NT2/D1 (cell line): ENCODE measurements around the gene DSCAML1.

Experiments used
- DNase-seq: peaks from one replicate; pipeline ENCODE4 v3.0.0-alpha.2; 2011; ENCODE audit warnings: low read depth, low spot score
- H3K27me3 ChIP-seq: 2 replicates; pipeline ENCODE4 v1.6.0; 2011; ENCODE audit warnings: mild to moderate bottlenecking; ENCODE audit not compliant: insufficient read length, insufficient read depth
- H3K36me3 ChIP-seq: 2 replicates; pipeline ENCODE4 v1.6.1; 2011; ENCODE audit warnings: mild to moderate bottlenecking, low read length, mixed read lengths; ENCODE audit not compliant: insufficient read depth, insufficient read length
- H3K4me1 ChIP-seq: 2 replicates; pipeline ENCODE4 v1.5.1; 2011; ENCODE audit not compliant: insufficient read depth, insufficient read length
- H3K4me3 ChIP-seq: 2 replicates; pipeline ENCODE4 v1.5.1; 2011; ENCODE audit warnings: low read depth; ENCODE audit not compliant: insufficient read length
- H3K9ac ChIP-seq: 2 replicates; pipeline ENCODE4 v1.6.0; 2011; ENCODE audit warnings: low read depth; ENCODE audit not compliant: insufficient read length
- H3K9me3 ChIP-seq: 2 replicates; pipeline ENCODE4 v1.5.1; 2011; ENCODE audit warnings: mild to moderate bottlenecking, low read length; ENCODE audit not compliant: insufficient read depth
- SUZ12 ChIP-seq: IDR thresholded peaks from 2 replicates; pipeline ENCODE4 v1.6.1; 2011; ENCODE audit not compliant: insufficient read length, insufficient read depth; ENCODE audit errors: extremely low read depth
- YY1 ChIP-seq: IDR thresholded peaks from 2 replicates; pipeline ENCODE4 v1.6.1; 2011; ENCODE audit not compliant: insufficient read length, insufficient read depth
- ZNF274 ChIP-seq: IDR thresholded peaks from 2 replicates; pipeline ENCODE4 v1.6.1; 2011; ENCODE audit warnings: mild to moderate bottlenecking, low read depth, low read length

DSCAML1 gene

GRCh38 chr11:117834838-117835443 lies 37.9 kb upstream of the DSCAML1 start:
- no peaks in the 10 kb centered on the region for H3K27me3 ChIP-seq
- H3K4me3 ChIP-seq, result no peak overlapping the region
- no peaks in the 10 kb centered on the region for H3K9me3 ChIP-seq
- peaks cover 6% of the 10 kb centered on the region for H3K4me1 ChIP-seq
- no peaks in the 10 kb centered on the region for H3K36me3 ChIP-seq
- DNase-seq, result no peak
- no peak overlapping the region for H3K9ac ChIP-seq
- no peak for TF ChIP-seq SUZ12
- no peak for TF ChIP-seq ZNF274
- TF ChIP-seq YY1, result no peak

GRCh38 chr11:117834068-117834810 lies 37.2 kb upstream of the DSCAML1 start:
- Histone ChIP-seq H3K9me3 (no peaks in the 10 kb centered on the region), H3K4me3 (no peak overlapping the region), H3K36me3 (no peaks in the 10 kb centered on the region), H3K4me1 (peaks cover 7% of the 10 kb centered on the region), H3K9ac (no peak overlapping the region), H3K27me3 (no peaks in the 10 kb centered on the region)
- DNase-seq, result no peak
- TF ChIP-seq SUZ12 (no peak), ZNF274 (no peak), YY1 (no peak)

DNA sequence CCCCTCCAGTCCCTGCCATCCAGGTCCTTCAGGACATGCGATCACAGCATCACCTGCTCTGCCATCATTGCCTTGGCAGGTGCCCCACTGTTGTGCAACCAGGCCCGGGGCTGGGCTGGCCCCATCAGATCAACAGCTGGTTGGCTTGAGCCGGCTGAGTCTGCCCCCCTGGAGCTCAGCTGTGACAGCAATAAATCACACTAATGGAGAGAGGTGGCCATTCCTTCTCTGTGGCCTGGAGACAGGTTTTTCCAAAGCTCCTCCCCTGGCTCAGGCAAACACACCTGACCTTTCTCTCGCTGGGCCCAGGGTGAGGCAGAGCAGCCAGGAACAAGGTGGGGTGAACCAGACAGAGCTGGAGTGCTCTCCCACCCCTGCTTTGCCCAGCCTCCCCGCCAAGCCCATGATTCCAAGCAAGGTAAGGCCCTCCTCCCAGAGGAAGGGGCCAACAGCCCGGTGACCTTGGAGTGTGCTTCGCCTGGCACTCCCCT lies 36.4 kb upstream of the DSCAML1 start:
- H3K9me3 ChIP-seq, result no peaks in the 10 kb centered on the region

GRCh38 chr11:117832511-117832910 lies 35.5 kb upstream of the DSCAML1 start:
- no peak overlapping the region for H3K4me3 ChIP-seq
- H3K9me3 ChIP-seq, result no peaks in the 10 kb centered on the region
- H3K4me1 ChIP-seq, result peaks cover 12% of the 10 kb centered on the region
- no peaks in the 10 kb centered on the region for H3K36me3 ChIP-seq
- TF ChIP-seq SUZ12 (no peak), YY1 (no peak), ZNF274 (no peak)
- H3K27me3 ChIP-seq, result no peaks in the 10 kb centered on the region
- H3K9ac ChIP-seq, result no peak overlapping the region
- no peak for DNase-seq

More for the DNA sequence above, 36.4 kb upstream of the DSCAML1 start:
- no peak for TF ChIP-seq ZNF274
- no peak for TF ChIP-seq SUZ12
- TF ChIP-seq YY1, result no peak
- DNase-seq, result no peak
- Histone ChIP-seq H3K4me3 (no peak overlapping the region), H3K36me3 (no peaks in the 10 kb centered on the region), H3K27me3 (no peaks in the 10 kb centered on the region), H3K4me1 (peaks cover 11% of the 10 kb centered on the region), H3K9ac (no peak overlapping the region)

DNA sequence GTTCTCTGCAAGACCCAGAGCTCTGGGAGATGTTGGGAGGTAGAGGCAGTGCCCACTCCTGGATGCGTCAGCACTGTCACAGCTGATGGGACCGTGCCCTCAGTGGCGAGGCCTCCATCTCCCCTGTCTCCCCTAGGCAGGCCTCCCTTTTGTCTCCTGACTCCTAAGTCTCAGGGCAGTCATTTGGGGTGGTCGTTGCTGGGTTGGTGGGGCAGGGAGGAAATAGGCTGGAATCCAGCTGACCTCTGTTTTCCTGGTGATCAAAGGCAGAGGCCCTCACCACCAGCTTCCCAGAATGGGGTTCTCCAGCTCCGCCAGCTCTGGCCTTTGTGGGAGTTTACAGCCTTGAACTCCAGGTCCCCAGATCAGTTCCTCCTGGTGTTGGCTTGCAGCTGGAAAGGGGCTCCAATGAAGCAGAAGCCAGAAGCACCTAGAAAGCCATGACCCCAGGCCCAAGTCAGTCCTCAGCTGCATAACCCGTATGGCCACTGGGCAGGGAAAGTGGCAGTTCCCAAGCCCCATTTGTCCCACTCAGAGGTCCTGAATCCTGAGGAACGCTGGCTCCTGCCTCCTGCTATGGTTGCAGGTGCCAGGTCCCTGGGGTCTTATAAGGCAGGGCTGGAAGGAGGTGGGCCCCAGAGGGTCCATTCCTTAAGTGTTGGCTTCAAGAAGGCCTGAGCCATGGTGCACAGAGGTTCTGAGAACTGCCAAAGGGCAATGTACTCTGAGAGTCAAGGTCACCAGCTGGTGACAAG lies 34.8 kb upstream of the DSCAML1 start:
- H3K9ac ChIP-seq, result no peak overlapping the region
- H3K4me3 ChIP-seq, result no peak overlapping the region
- no peaks in the 10 kb centered on the region for H3K36me3 ChIP-seq
- TF ChIP-seq SUZ12 (no peak), ZNF274 (no peak), YY1 (no peak)
- no peak for DNase-seq
- H3K9me3 ChIP-seq, result no peaks in the 10 kb centered on the region
- no peaks in the 10 kb centered on the region for H3K27me3 ChIP-seq
- peaks cover 12% of the 10 kb centered on the region for H3K4me1 ChIP-seq

DNA sequence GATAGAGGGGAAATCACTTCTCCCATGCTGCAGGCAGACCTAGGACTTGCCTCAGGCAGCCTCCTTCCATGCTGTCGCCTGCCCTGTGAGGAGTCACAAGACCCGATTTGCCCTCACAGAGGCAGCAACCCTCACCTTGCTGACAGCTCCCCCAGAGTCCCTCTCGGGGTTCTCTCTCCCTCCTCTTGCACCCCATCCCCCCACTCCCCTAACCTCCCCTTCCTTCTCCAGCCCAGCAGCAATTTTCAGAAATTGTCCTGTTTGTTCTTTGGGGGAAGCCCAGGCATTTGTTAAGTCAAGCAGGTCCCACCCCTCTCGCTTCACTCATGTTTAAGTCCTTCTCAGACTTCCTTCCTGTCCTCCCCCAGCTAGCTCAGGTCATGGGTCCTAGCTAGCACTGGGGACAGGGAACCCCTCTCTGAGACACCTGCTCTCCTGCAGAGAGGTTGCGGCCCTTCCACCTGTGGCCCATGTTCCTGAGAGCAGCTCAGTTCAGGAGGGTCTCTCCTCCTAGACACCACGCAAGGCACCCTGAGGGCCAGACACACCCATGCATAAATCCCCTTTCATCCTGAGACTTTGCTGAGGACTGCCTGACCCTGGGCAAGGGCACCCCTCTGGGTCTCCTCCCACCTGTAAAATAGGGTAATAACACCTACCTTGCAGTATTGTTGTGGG lies 33.8 kb upstream of the DSCAML1 start:
- Histone ChIP-seq H3K4me1 (peaks cover 12% of the 10 kb centered on the region), H3K36me3 (no peaks in the 10 kb centered on the region), H3K4me3 (no peak overlapping the region), H3K9me3 (no peaks in the 10 kb centered on the region), H3K27me3 (no peaks in the 10 kb centered on the region), H3K9ac (no peak overlapping the region)
- TF ChIP-seq SUZ12 (no peak), ZNF274 (no peak), YY1 (no peak)
- DNase-seq, result no peak

DNA sequence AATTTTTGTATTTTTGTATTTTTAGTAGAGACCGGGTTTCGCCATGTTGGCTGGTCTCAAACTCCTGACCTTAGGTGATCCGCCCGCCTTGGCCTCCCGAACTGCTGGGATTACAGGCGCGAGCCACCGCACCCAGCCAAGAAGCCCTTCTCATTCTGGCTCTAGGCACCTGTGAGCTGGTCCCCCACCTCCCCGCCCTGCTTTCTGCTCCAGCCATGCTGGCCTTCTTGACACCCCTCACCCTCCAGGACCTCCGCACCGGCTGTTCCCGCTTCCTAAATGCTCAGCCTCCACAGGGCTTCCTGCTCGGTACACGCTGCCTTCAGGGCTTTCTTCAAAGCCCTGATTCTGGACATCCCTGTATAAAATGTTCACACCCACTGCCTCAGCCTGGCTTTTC lies 33.1 kb upstream of the DSCAML1 start:
- no peaks in the 10 kb centered on the region for H3K36me3 ChIP-seq
- no peaks in the 10 kb centered on the region for H3K27me3 ChIP-seq
- H3K9ac ChIP-seq, result no peak overlapping the region
- no peak for TF ChIP-seq SUZ12
- TF ChIP-seq YY1, result no peak
- no peak for TF ChIP-seq ZNF274
- H3K9me3 ChIP-seq, result no peaks in the 10 kb centered on the region
- H3K4me1 ChIP-seq, result peaks cover 12% of the 10 kb centered on the region
- no peak for DNase-seq
- no peak overlapping the region for H3K4me3 ChIP-seq
